Tongue (tissue), 2 donors: Measurements from ENCODE around the gene ZNF154. TPM values are rescaled to one million over a fixed set of nuclear protein-coding genes. Genes with fewer than 3 reads are reported as not detected.

Source experiments
- DNase-seq: peaks from one replicate; pipeline ENCODE4 v3.0.0-alpha.2; 2015
- total RNA-seq: library from RNA; depleted of rRNA; stranded (reverse); fragments of >200 nt; gene quantifications from one replicate; pipeline ENCODE4 v1.2.3, GENCODE V29; 2014

The ZNF154 gene
- total RNA-seq, 1 donor from 2014 or later: 13.1 TPM

DNA sequence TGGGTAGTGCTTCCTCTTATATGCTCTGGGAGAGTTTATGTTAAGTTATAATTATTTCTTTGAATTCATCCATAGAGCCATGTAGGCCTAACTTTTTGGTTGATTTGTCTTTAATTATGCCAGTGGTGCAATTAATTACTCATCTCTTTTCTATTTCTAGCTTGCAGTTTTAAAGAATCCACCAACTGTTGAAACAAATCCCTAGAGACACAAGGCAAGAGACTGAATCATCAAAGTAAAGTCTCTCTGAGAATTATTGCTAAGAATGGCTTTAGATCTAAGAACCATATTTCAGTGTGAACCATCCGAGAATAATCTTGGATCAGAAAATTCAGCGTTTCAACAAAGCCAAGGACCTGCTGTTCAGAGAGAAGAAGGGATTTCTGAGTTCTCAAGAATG, 33.1 kb downstream of the ZNF154 start:
- DNase-seq: no peak

DNA sequence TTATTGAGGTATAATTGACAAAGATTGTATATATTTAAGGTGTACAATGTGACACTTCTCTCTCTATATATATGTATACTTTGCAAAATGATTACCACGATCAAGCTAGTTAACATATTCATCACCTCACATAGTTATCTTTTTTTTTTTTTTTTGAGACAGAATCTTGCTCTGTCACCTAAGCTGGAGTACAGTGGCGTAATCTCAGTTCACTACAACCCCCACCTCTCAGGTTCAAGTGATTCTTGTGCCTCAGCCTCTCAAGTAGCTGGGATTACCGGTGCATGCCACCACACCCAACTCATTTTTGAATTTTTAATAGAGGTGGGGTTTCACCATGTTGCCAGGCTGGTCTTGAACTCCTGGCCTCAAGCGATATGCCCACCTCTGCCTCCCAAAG, 36.5 kb downstream of the ZNF154 start:
- no peak for DNase-seq

DNA sequence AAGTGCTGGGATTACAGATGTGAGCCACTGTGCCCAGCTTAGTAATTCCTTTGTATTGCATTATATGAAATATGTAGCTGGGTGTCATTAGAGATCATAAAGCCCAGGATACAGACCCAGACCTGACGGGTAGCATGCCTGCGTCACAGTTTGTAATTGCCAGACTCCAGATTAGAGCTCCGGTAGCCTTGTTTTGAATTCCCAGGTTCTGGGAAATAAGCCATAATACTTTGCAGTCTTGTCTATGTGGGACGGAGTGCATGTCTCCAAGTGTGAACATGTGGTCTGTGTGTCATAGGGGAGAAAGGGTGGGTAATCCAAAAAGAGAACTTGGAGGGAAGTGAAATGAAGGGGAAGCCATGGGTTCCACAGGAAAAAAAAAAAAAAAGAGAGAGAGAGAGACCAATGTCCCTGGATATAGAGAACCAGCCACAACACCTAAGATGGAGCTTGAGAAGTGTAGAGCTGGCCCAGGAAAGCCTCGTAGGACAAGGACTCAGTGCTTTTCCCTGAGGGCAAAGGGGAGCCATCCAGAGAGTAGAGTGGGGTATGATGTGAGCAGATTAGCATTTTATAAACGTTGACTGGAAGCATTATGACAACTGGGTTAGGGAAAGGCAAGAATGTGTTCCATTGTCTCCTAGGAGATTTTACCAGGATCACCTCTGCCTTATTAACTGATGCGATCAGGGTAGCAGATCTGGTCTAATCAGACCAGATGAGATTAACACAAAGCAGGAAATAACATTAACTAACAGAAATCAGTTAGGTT, 37.7 kb downstream of the ZNF154 start:
- DNase-seq: no peak

DNA sequence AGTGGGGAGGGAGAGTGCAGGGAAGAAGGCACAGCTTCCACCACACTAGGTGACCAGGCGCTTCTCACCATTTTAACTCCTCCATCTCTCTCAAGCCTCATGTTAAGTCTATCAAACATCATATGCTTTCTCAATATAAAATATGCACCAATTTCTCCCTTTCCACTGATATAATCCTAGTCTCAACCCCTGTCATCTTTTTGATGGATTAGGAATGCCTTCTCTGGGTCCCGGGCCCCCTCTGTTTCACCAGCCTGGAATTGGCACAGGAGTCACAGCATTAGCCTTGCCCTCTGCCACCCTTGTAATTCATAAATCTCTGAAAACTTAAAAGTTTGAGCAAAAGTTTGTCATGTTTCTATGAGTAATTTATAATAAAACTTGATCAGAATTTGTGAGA, 40.4 kb downstream of the ZNF154 start, which contains the start of gene ZSCAN4:
TSS of gene ZSCAN4 (plus strand) at position 301 of the 400 bp plus-strand sequence. CDS start 7,211 bp downstream, outside the sequence.
- no peak for DNase-seq

DNA sequence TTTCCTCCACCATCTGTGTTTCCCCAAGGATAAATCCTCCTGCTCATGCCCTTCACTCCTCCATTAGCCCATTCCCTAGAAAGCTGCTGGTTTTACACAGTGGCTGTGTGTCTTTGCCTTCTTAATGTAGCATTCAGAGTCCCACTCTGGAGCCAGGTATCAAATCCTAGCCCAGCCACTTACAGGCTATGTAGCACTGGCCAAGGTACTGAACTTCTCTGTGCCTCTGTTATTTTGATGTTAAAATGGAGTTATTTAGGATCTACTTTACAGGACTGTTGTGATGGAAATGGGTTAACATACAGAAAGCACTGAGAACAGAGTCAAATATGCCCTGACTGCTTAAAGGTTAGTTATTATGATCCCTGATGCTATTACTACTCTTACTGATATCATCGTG, 41.8 kb downstream of the ZNF154 start:
- DNase-seq: no peak

DNA sequence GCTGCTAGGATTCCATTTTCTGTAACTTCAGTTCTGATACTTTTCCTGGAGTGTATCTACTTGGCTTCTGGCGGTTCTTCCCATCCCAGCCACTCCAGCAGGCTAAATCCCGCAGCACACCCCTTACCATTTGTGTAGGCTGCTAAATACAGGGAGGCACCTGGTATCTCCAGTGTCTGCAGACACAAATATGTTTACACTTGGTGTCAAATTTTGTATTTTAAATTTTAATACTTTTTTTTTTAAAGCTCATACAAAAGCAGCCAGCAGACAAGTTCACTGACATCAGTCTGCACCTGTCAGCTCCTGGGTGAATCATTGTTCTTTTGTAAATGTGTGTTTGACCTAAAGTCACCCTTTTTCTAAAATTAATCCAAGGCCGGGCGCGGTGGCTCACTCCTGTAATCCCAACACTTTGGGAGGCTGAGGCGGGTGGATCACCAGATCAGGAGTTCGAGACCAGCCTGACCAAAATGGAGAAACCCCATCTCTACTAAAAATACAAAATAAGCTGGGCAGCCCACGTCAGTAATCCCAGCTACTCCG, 43.7 kb downstream of the ZNF154 start:
- peak; percentile 12 for DNase-seq

DNA sequence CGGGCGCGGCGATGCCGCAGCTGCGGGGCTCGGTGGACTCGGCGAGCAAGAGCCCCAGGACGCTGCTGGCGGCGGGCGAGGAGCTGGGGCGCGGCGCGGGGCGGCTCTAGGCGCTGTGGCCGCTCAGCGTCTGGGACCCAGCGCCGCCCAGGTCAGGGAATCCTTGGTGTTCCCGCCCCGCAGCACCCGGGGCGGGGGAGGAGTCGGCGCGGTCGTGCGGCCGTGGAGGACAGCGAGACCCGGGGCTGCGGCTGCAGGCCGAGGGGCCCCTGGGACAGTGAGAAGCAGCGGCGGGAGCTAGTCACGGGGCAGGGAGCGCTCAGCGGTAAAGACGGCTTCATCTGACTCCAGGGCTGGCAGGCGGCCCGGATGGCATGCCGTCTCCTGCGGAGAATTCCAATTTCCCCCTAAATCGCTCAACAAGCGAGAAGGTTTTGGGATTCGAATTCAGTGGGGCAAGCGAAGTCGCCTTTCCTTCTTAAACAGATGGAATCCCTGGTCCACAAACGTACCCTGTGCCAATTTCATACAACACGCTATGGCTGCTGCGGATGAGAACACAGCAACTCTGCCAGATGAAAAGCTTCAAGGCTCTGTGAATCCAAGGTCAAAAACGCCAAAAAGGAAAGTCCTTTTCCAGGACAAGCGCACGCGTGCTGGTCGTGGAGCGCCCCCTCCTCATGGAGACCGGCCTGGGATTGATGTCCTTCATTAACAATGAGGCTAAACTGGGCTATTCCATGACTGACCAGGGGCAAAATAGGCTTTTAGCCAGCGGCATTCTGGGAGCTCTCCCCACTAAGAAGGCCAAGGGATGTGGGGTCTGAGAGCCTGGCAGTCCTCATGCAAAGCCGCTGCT, 44.5 kb downstream of the ZNF154 start:
- DNase-seq: peak; percentile 72

DNA sequence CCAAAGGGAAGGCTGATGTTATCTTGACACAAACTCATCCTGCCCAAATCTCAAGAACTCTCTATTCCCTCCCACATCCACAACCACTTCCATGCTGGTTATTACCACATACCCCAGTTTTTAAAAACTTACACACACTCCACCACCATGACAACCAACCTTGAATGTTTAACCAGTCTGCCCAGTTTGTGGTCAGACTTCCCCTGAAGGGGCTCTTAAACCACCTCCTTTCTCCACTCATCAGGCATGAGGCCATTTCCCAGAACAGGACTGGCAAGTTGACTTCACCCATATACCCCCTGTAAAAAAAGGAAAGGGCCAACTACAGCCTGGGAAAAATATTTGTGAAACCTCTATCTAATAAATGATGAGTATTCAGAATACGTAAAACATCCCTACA, 52.7 kb downstream of the ZNF154 start:
- DNase-seq: no peak

DNA sequence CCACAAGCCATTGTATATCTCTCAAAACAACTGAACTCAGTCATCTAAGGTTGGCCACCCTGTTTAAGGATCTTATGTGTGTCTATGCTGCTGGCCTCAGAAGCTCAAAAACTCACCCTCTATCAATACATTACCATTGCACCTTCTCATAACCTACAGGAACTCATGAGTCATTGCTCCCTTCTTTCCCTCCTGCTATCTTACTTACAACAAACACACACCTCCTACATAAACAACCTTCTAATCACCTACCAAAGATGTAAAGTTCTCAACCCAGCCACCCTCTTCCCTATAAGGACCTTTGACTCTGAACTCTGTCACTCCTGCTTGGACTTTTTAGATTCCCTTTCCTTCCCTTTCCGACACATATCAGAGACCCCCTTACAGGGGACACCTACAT, 53.6 kb downstream of the ZNF154 start:
- DNase-seq: no peak

DNA sequence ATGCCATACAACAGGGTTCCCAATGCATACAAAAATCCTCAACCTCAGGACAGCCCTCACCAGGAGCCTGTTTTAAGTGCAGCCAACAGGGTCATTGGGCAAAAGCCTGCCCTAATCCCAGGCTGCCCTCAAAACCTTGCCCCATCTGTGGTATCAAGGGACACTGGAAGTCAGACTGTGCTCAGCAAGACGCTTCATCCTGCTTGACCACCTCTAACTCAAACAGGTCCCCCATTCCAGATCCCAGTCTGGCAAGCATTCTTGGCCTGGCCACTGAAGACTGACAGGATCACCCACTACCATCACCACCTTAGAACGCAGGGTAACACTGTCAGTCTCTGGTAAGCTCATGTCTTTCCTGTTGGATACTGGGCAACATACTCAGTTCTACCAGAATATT, 55.3 kb downstream of the ZNF154 start:
- no peak for DNase-seq

DNA sequence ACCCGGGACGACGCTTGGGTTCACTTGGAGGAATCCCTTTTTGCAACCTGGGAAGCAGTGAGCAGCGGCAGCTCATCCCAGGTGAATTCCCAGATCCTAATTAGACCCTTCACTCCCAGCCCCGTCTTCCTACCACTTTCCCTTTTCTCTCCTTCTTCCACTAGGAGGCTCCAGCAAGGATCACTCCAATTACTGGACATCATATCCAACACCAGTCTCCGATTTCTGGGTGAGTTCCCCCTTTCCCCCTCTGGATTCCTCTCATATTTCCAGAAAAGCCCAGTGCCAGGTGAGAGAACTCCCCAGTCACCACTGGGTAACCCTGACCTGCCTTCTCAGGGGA, 57.4 kb downstream of the ZNF154 start:
- DNase-seq: no peak

DNA sequence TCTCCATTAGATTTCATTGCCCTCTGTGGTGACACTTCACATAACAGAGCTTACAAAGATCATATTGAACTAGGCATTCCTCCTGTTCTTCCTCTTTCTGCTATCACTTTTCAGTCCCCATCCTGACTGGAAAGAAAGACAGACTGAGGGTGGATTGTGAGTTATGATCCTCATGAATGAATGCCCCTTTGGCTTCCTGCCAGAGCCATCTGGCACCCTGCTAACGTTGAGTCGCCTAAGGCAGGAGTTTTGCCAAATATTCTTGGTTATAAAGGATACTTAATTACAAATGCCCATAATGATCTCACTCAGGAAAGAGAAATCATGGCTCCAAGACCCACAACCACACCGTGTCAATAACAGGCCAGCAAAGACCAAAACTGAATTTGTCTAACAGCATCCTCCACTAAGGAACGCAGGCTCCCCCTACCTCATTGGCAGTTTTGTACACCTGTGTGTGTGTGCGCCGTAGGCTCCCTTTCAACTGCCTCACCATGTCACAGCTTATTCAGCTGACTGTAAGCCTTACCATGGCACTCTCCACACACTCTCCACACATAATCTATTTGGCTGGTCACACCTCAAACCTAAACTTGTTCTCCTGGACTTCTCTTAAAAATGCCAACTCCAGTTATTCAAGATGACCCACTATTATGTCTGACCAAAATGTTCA, 60.5 kb downstream of the ZNF154 start:
- peak; percentile 20 for DNase-seq

Other genes starting within 250 kb of the ZNF154 start
- 25.2 TPM for gene ZNF772, start 231.6 kb downstream of the ZNF154 start, total RNA-seq
- 12.0 TPM for gene ZNF419, start 221.5 kb downstream of the ZNF154 start, total RNA-seq
- 34.7 TPM for gene ZNF773, start 209.3 kb downstream of the ZNF154 start, total RNA-seq
- gene ZNF549, start 181.8 kb downstream of the ZNF154 start, total RNA-seq: 9.3 TPM
- gene ZNF550, start 149.3 kb downstream of the ZNF154 start, total RNA-seq: 15.1 TPM
- gene ZNF416, start 130.3 kb downstream of the ZNF154 start, total RNA-seq: 5.4 TPM
- 11.2 TPM for gene ZIK1, start 125.1 kb downstream of the ZNF154 start, total RNA-seq
- 5.1 TPM for gene ZNF530, start 109.3 kb downstream of the ZNF154 start, total RNA-seq
- 23.3 TPM for gene ZNF134, start 95.0 kb downstream of the ZNF154 start, total RNA-seq
- gene ZNF211, start 76.0 kb downstream of the ZNF154 start, total RNA-seq: 19.0 TPM
- gene ZSCAN4, start 40.3 kb downstream of the ZNF154 start, total RNA-seq: not detected
- 18.9 TPM for gene ZNF551, start 27.2 kb downstream of the ZNF154 start, total RNA-seq
- gene ZNF671, start 18.4 kb upstream of the ZNF154 start, total RNA-seq: 8.4 TPM
- gene ZNF776, start 37.6 kb upstream of the ZNF154 start, total RNA-seq: 22.4 TPM
- 29.4 TPM for gene ZNF586, start 60.5 kb upstream of the ZNF154 start, total RNA-seq
- 5.7 TPM for gene ZNF552, start 105.7 kb upstream of the ZNF154 start, total RNA-seq
- 14.5 TPM for gene ZNF587B, start 121.1 kb upstream of the ZNF154 start, total RNA-seq
- gene ZNF587, start 140.7 kb upstream of the ZNF154 start, total RNA-seq: 25.0 TPM
- 11.2 TPM for gene ZNF814, start 179.8 kb upstream of the ZNF154 start, total RNA-seq
- gene ZNF417, start 207.4 kb upstream of the ZNF154 start, total RNA-seq: 24.7 TPM
- gene ZNF418, start 226.2 kb upstream of the ZNF154 start, total RNA-seq: 15.8 TPM
- gene ZNF256, start 238.5 kb upstream of the ZNF154 start, total RNA-seq: 12.1 TPM